ENCODE results near the gene SULT1C3.

SULT1C3 gene

DNA sequence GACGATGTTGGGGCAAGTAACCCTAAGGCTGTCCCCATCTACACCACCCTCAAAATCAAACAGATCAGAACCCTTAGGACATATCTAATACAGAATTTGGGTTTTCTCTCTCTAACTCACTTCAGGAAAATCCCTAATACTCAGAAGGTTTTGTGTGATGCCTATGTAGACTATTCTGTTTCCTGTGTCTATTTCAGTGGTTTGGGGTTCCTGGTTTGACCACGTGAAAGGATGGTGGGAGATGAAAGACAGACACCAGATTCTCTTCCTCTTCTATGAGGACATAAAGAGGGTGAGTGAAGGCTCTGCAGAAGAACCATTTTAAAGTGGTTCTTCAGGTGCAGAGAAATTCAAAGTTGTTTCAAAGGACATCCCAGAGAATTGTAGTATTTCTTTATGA is 65.2 kb downstream of the SULT1C3 start:
- DNase-seq (ENCODE audit: low spot score), result no peak

DNA sequence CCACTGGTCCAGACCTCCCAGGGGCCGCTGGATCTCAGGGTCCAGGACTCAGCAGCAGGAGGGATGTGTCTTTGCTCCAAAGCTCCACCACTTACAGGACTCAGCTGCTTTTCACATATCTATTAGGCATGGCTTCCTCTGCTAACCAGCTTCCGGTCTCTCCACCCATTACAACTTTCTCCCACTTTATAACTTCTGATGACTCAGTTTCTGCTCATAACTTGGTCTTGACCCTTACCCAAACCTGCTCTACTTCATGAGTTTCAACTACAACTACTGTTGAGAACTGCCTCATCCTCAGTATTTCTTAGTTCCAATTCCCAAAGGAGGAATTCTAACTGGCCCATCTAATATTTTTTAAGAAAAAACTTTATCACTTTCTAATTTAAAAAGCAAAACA is 66.1 kb downstream of the SULT1C3 start:
- DNase-seq (ENCODE audit: low spot score), result no peak

DNA sequence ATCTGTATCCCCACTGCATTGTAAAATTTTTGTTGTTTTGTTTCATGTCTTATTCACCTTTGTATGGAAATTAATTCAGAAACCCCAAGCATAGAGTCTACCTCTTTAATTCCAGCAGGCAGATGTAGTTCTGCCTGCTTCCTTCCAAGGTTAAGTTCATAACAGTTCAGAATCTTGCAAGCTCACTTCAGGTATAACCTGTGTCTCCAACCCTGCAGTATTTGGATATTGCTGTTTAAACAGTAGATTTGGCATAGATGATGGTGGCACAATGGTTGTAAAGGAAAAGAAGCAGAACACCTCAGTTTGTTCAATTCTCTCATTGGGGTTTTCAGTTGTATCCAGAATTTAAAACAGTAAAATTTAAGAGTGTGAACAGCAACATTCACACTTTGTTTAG is 70.1 kb downstream of the SULT1C3 start:
- DNase-seq (ENCODE audit: low spot score), result no peak
